GM19324 (cell line): ENCODE results near the gene SYPL1.
A peak's percentile ranks its signal among the peaks of the same experiment; 100 is the strongest.

Experiments used
- ATAC-seq: cut with Tn5 transposase; IDR thresholded peaks from one replicate; pipeline ENCODE4 v1.9.1; 2021; ENCODE audit warnings: mild to moderate bottlenecking, moderate library complexity; ENCODE audit not compliant: unreplicated experiment, low FRiP score

The SYPL1 gene

GRCh38 chr7:106054971-106055532 lies 57.1 kb downstream of the SYPL1 start:
- ATAC-seq = no peak

- ATAC-seq = no peak
Measured at GRCh38 chr7:106054156-106054910, 57.8 kb downstream of the SYPL1 start.

DNA sequence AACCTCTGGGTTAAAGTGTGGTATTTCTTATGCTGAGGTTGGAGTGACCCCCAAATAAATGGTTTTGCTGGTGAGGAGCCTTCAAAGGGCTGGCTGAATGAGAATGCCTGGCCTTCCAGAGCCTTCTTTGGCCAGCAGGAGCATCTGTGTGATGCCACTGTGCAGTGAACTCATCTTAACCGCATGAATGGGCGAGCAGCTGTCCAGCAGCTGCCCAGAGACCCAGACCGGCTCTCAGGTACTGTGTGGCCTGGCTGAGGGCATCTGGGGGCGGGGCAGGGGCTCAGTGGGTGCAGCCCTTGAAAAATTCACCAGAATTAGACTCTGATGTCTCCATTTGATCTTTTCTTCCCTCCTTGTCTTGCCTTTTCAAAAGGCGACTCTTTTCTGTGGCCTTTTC lies 59.0 kb downstream of the SYPL1 start:
- no peak for ATAC-seq

GRCh38 chr7:106052681-106053080 lies 59.4 kb downstream of the SYPL1 start:
- ATAC-seq = no peak

- ATAC-seq = no peak
Measured at GRCh38 chr7:106050746-106051117, 61.4 kb downstream of the SYPL1 start.

DNA sequence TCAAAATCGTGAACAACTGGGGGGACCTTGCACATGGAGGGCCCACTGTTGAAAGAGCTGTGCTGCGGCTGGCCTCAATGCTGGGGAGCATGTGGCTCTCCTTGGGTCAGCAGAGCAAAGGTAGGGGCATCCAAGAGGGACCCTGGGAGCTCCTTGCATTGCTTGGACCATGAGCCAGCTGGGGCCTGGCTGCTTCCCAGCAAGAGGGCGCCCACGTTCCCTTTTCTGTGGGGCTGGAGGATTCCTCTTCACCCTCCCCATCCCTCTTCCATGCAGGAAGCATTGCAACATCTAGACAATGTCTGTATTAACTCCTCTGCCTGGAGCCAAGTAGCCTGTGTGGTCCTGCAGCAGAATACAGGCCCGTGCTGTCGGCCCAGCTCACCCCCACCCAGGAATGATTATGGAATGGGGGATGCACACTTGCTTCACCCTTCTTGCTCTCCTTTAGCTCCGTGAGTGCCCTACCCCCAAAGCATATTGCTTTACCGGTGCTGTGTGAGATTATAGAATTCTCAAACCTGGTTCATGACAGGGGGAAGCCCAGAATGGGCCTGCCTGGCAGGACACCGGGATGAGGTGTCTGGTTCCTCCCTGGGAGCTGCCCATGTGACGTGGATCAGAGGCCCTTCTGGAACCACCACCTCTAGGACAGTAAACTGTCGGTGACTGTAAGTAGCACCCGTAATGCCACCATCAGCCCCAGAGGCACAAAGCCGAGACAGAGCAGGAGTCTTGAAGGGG lies 61.9 kb downstream of the SYPL1 start:
- no peak for ATAC-seq

GRCh38 chr7:106049139-106049752 lies 62.9 kb downstream of the SYPL1 start:
- ATAC-seq = no peak

DNA sequence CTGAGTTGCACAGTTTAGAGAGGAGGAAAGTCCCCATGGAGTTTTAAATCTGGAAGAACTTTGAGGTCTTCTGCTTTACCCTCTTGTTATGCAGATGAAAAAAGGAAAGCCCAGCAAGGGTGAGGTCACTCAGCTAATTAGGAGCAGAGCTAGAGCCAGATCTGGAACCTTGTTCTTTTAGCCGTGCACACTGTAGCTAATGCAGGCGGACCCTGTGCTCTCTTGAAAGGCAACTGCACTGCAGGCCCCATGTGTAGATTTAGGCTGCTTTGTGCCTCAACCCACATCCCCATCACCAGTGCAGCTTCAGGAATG lies 63.4 kb downstream of the SYPL1 start:
- ATAC-seq = no peak

- no peak for ATAC-seq
Measured at GRCh38 chr7:106047818-106048705, 64.0 kb downstream of the SYPL1 start.

GRCh38 chr7:106047184-106047583 lies 64.9 kb downstream of the SYPL1 start:
- no peak for ATAC-seq

DNA sequence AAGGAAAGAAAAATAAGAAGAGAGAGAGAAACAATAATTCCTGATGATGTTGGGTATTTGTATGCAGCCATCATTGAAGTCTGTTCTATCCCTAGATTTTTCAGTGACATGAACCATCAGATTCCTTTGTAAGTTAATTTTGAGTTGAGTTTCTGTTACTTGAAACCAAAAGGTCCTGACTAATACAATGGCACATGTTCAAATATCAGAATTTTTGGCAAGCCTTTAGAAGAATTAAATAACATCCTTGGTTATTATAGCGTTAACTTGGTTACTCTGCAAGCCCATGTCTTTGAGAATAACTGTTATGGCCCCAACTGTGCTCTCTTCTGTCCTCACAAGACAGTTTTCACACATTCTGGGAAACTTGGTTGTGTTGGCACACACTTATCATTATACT lies 66.5 kb downstream of the SYPL1 start:
- no peak for ATAC-seq

- ATAC-seq = no peak
Measured at GRCh38 chr7:106045139-106045538, 67.0 kb downstream of the SYPL1 start.

GRCh38 chr7:106042196-106042611 lies 69.9 kb downstream of the SYPL1 start:
- ATAC-seq = no peak

DNA sequence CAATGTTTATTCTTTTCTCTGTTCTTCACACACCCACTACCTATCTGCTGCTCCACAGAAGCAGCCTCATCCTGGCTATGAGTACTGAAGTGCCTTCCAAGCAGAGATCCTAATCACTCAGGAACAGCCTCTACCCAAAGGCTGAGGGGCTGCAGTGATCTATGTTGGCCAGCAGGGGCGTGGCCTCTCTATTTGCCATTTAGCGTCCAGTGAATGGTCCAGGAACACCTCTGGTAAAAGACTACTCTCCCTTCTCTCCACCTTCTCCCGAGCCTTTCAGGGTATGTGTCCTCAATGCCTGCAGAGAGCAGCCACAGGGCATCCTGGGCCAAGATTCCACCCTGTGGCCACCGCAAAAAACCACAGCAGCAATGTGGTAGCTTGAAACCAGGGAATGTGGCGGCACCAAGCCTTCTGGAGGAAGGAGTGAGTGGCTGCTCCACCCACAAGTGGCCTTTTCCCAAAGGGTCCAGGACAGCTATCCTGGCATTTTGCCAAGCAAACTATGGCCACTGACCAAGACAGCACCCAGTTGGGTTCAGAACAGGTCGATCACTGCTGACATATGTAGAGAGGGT lies 70.9 kb downstream of the SYPL1 start:
- ATAC-seq = peak; percentile 43
